NCI-H1048 (cell line): ENCODE data around the gene PRKAA2.

Experiments used
- DNase-seq: peaks from one replicate; lab custom pipeline; 2025; lab: John Stamatoyannopoulos, UW

Gene PRKAA2

GRCh38 chr1:56713112-56713511 lies 68.0 kb downstream of the PRKAA2 start:
- no peak for DNase-seq

GRCh38 chr1:56715156-56715555 lies 70.0 kb downstream of the PRKAA2 start:
- DNase-seq, result no peak

GRCh38 chr1:56719171-56719570 lies 74.1 kb downstream of the PRKAA2 start:
- DNase-seq, result no peak

GRCh38 chr1:56726706-56727105 lies 81.6 kb downstream of the PRKAA2 start:
- DNase-seq, result no peak

- no peak for DNase-seq
Measured at GRCh38 chr1:56728964-56729363, 83.8 kb downstream of the PRKAA2 start.

GRCh38 chr1:56745231-56745630 lies 100.1 kb downstream of the PRKAA2 start:
- no peak for DNase-seq

- DNase-seq, result no peak
Measured at GRCh38 chr1:56754708-56755479, 109.8 kb downstream of the PRKAA2 start.

GRCh38 chr1:56755911-56756310 lies 110.8 kb downstream of the PRKAA2 start:
- no peak for DNase-seq

- no peak for DNase-seq
Measured at GRCh38 chr1:56758135-56758534, 113.0 kb downstream of the PRKAA2 start.

- DNase-seq, result no peak
Measured at GRCh38 chr1:56758794-56759193, 113.7 kb downstream of the PRKAA2 start.
